Measurements from ENCODE around the gene CTNNA3. TPM values are rescaled to one million over a fixed set of nuclear protein-coding genes. Genes with fewer than 3 reads are reported as not detected.

CTNNA3 gene
- polyA plus RNA-seq, 1 experiment = not detected

DNA sequence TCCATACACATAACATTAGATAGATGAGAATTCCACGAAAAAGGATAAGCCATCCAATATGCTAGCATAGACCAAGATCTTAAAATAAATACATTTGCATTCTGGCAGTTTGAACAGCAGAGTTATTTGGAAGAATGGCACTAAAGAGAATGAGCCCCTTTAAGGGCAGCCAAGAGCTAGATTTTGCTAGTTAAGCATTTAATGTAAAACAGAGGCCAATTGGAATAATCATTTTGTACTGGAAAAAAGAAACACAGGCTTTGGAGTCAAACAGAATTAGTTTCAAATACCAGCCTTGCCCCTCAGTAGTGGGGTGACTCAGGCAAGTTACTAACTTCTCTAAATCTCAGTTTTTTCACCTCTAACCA, 714.0 kb downstream of the CTNNA3 start:
- POLR2A ChIA-PET = no interaction called here
- Histone ChIP-seq H3K36me3 (ENCODE audit: control insufficient read depth, insufficient read depth, low read length) (no peaks in the 10 kb centered on the region), H3K4me3 (ENCODE audit: low read depth, low read length) (no peak overlapping the region), H3K27me3 (ENCODE audit: control insufficient read depth, insufficient read depth, low read length) (no peaks in the 10 kb centered on the region)
- DNase-seq (ENCODE audit: low read depth) = no peak
- CTCF ChIA-PET = no interaction called here
- TF ChIP-seq, protein P1, sequence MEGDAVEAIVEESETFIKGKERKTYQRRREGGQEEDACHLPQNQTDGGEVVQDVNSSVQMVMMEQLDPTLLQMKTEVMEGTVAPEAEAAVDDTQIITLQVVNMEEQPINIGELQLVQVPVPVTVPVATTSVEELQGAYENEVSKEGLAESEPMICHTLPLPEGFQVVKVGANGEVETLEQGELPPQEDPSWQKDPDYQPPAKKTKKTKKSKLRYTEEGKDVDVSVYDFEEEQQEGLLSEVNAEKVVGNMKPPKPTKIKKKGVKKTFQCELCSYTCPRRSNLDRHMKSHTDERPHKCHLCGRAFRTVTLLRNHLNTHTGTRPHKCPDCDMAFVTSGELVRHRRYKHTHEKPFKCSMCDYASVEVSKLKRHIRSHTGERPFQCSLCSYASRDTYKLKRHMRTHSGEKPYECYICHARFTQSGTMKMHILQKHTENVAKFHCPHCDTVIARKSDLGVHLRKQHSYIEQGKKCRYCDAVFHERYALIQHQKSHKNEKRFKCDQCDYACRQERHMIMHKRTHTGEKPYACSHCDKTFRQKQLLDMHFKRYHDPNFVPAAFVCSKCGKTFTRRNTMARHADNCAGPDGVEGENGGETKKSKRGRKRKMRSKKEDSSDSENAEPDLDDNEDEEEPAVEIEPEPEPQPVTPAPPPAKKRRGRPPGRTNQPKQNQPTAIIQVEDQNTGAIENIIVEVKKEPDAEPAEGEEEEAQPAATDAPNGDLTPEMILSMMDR (IDR thresholded peaks at IDR 0.05; ENCODE audit: insufficient read depth, low read depth, low read length) = no peak

DNA sequence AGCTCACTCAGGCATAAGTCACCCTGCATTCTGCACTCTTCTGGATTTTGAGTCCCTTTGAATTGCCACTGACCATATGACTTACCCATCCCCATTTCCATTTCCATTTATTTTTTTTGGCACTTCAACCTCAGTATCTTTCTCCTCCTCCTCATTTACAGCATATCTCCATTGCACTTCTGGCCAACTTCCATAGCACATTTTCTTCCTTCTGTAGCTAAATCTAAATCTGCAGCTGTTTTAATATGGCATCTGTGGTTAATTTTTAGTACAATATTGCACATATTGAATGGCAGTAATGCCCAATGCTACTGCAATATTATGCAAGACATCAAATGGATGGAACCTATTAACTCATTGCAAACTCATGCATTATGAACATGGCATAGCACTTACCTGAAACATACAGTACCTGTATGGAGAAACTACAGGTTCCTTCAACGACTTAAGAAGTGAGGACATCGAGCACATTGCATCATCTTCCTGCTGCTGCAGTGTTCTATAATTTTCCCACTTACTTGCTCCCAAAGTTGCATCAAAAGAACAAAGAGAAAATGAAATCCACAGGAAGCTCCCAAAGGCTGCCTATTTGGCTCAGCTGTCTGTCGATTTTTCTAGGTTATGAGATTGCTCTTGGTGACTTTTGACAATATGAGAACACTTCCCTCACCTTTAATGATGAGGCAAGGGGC, 714.5 kb downstream of the CTNNA3 start:
- no peaks in the 10 kb centered on the region for H3K27me3 ChIP-seq (ENCODE audit: control insufficient read depth, insufficient read depth, low read length)
- POLR2A ChIA-PET = no interaction called here
- DNase-seq (ENCODE audit: low read depth) = no peak
- no peak overlapping the region for H3K4me3 ChIP-seq (ENCODE audit: low read depth, low read length)
- TF ChIP-seq, protein P1 (IDR thresholded peaks at IDR 0.05; ENCODE audit: insufficient read depth, low read depth, low read length) = no peak
- CTCF ChIA-PET = no interaction called here
- H3K36me3 ChIP-seq (ENCODE audit: control insufficient read depth, insufficient read depth, low read length) = no peaks in the 10 kb centered on the region

DNA sequence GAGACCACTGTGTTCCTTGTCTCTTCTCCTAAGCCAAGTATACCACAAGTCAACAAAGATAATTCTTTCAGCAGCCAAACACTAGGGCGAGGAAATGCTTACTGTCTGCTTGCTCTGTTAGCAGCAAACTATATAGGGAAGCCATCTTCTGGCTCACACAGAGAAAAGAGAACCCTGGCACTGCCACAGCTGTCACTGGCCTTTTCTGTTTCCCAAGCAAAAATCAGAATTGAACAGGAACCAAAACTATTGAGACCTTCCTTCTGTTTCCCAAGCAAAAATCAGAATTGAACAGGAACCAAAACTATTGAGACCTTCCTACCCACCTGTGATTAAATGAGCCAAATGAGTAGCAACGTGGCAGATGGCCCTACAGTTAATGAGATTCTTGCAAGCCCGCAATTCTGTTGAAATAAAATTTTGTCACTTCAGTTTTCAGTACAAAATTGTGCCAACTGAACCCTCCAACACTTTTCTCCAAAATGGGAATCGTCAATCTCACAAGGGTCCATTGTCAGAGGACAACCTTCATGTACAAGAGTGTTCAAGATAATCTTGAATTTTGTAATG, 715.7 kb downstream of the CTNNA3 start:
- Histone ChIP-seq H3K4me3 (ENCODE audit: low read depth, low read length) (no peak overlapping the region), H3K36me3 (ENCODE audit: control insufficient read depth, insufficient read depth, low read length) (no peaks in the 10 kb centered on the region), H3K27me3 (ENCODE audit: control insufficient read depth, insufficient read depth, low read length) (no peaks in the 10 kb centered on the region)
- ChIA-PET POLR2A (no interaction called here), CTCF (no interaction called here)
- no peak for DNase-seq (ENCODE audit: low read depth)
- TF ChIP-seq, protein P1 (IDR thresholded peaks at IDR 0.05; ENCODE audit: insufficient read depth, low read depth, low read length) = no peak

DNA sequence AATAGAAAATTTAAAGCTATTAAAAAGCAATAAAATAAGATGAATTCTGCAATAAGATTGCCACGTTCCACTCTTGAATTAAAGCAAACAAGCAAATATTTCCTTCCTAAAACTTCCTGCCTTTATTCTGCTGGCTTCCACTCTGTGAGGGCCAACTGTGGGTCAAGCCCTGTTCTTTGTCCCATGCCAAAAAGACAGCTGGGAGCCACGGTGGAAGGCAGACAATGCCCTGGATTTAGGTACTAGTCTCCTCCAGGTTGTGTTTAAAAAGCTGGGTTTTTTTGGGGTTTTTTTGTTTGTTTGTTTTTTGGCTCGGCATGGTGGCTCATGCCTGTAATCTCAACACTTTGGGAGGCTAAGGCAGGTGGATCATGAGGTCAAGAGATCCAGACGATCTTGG, 731.0 kb downstream of the CTNNA3 start:
- Histone ChIP-seq H3K4me3 (ENCODE audit: low read depth, low read length) (no peak overlapping the region), H3K36me3 (ENCODE audit: control insufficient read depth, insufficient read depth, low read length) (no peaks in the 10 kb centered on the region), H3K27me3 (ENCODE audit: control insufficient read depth, insufficient read depth, low read length) (no peaks in the 10 kb centered on the region)
- CTCF ChIA-PET = no interaction called here
- TF ChIP-seq, protein P1 (IDR thresholded peaks at IDR 0.05; ENCODE audit: insufficient read depth, low read depth, low read length) = no peak
- no peak for DNase-seq (ENCODE audit: low read depth)
- POLR2A ChIA-PET = no interaction called here

DNA sequence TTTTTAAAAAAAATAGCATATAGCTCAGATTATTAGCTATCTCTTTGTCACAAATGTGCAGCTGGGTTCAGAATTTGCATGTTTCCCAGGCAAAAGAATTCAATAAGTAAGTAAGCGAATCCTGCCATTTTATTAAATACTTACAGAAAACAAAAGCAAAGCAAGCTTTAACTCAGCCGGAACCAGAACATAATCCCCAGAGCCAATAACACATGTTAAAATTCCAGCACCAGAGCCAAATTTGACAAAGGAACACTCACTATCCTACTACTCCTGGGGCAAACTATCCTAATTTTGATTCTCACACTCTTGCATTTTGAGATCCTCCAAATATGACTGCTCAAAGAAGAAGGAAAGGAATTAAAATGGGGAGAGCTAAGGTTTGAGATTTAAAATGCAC, 737.5 kb downstream of the CTNNA3 start:
- DNase-seq (ENCODE audit: low read depth) = no peak
- Histone ChIP-seq H3K4me3 (ENCODE audit: low read depth, low read length) (no peak overlapping the region), H3K36me3 (ENCODE audit: control insufficient read depth, insufficient read depth, low read length) (no peaks in the 10 kb centered on the region), H3K27me3 (ENCODE audit: control insufficient read depth, insufficient read depth, low read length) (no peaks in the 10 kb centered on the region)
- TF ChIP-seq, protein P1 (IDR thresholded peaks at IDR 0.05; ENCODE audit: insufficient read depth, low read depth, low read length) = no peak
- ChIA-PET CTCF (no interaction called here), POLR2A (no interaction called here)

Measured in BJ (cell line).